HG03520 (cell line): ENCODE measurements around the gene DEFB124.
"Not testable (repeated sequence)": the region's sequence is repeated elsewhere in the genome, so short reads cannot be mapped to it uniquely, and the experiment has no call there.

Experiments
- ATAC-seq: cut with Tn5 transposase; IDR thresholded peaks from one replicate; pipeline ENCODE4 v1.9.1; 2021; ENCODE audit warnings: mild to moderate bottlenecking, moderate library complexity; ENCODE audit not compliant: unreplicated experiment

DEFB124 gene

GRCh38 chr20:31489152-31489551 lies 14.2 kb upstream of the DEFB124 start:
- no peak for ATAC-seq

GRCh38 chr20:31488115-31488514 lies 13.2 kb upstream of the DEFB124 start:
- no peak for ATAC-seq

GRCh38 chr20:31485450-31486339 lies 10.8 kb upstream of the DEFB124 start:
- no peak for ATAC-seq

- ATAC-seq: no peak
These were observed 9.1 kb upstream of the DEFB124 start for GRCh38 chr20:31484001-31484400.

GRCh38 chr20:31476643-31477215 lies 1.8 kb upstream of the DEFB124 start:
- no peak for ATAC-seq

GRCh38 chr20:31476294-31476585 lies 1.3 kb upstream of the DEFB124 start:
- ATAC-seq: no peak

GRCh38 chr20:31475472-31476293 lies 756 bp upstream of the DEFB124 start:
- ATAC-seq: no peak

- ATAC-seq: peak; percentile 68
These were observed 860 bp downstream of the DEFB124 start for GRCh38 chr20:31474097-31474436.

GRCh38 chr20:31473331-31474096 lies 1.4 kb downstream of the DEFB124 start:
- peak; percentile 20 for ATAC-seq

- ATAC-seq: no peak
These were observed 2.3 kb downstream of the DEFB124 start for GRCh38 chr20:31472395-31473330.

GRCh38 chr20:31470946-31471345 lies 4.0 kb downstream of the DEFB124 start:
- not testable (repeated sequence) for ATAC-seq

- ATAC-seq: no peak
These were observed 20.6 kb downstream of the DEFB124 start for GRCh38 chr20:31454361-31454760.

- ATAC-seq: no peak
These were observed 22.4 kb downstream of the DEFB124 start for GRCh38 chr20:31452575-31452974.

GRCh38 chr20:31449511-31450414 lies 25.2 kb downstream of the DEFB124 start:
- ATAC-seq: no peak

- ATAC-seq: no peak
These were observed 28.7 kb downstream of the DEFB124 start for GRCh38 chr20:31446084-31446819.

GRCh38 chr20:31440012-31440659 lies 34.8 kb downstream of the DEFB124 start, which contains the start of gene DEFB123:
DEFB123 (plus strand) TSS chr20:31440632; CDS start chr20:31440699, 67 bp downstream.
- no peak for ATAC-seq

GRCh38 chr20:31430568-31431115 lies 44.3 kb downstream of the DEFB124 start:
- ATAC-seq: no peak
